NCI-H526 (cell line): ENCODE data around the gene PGK2.

Experiments used
- DNase-seq, 2 experiments: peaks; one replicate each; lab custom pipeline; 2025; lab: John Stamatoyannopoulos, UW

PGK2 gene

DNA sequence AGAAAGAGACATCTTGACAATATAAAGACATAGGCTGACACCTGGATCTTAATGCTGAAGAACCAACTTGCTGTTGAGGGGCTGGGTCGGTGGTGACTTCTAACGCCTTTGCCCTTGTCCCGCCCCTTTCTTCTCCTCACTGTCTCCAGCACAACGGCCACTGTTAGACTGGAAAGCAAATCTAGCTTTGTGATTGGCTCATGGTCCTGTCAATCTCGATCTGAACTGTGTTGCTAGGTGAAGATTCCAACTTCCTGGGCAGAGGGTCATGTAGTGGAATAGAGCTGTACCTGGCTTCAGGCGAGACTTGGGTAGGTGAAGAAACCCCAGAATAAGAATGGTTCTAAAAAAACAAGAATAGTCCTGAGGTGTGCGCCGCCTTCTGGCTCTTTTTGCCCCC lies at the start of gene PGK2:
Gene PGK2 (minus strand): TSS at position 110 of the 400 bp plus-strand sequence. CDS start 98 bp downstream, at position 12.
- DNase-seq, result peak in 1 of 2 experiments; percentile 3

DNA sequence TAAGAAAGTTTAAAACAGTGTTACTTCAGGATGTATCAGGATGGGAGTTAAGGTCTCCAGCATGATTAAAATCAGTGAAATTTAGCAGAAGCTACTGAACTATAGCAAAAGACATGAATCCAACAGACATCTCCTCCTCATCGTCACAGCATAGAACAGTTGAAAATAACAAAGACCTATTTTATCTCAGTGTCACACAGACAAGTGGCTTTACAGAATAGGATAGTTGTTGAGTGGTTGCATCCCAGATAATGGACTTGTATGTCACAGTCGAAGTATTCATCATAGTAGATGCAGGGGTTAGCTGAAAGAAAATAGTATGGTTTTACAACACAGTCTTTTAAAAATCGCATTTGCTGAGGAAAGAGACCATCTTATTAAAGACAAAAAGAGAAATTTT lies 48.1 kb upstream of the PGK2 start:
- no peak for DNase-seq

DNA sequence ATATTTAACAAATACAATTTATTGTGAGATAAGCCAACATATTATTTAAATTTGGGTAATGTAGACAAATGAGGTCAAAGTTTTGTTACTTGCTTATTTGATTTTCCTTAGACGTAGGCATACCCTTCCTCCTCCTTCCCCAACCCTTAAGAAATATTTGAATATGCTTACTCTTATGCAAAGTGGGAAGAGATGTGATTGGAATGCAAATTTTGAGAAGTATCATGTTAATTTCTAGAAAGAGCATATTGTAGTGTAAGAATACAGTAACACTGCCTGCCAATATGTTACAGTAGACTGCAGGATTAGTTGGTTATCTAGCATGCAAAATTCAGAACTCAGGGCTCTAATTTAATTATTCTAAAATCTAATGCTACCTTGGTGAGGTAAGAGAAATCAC lies 46.3 kb upstream of the PGK2 start:
- peak; percentile 64 to 88 for DNase-seq

DNA sequence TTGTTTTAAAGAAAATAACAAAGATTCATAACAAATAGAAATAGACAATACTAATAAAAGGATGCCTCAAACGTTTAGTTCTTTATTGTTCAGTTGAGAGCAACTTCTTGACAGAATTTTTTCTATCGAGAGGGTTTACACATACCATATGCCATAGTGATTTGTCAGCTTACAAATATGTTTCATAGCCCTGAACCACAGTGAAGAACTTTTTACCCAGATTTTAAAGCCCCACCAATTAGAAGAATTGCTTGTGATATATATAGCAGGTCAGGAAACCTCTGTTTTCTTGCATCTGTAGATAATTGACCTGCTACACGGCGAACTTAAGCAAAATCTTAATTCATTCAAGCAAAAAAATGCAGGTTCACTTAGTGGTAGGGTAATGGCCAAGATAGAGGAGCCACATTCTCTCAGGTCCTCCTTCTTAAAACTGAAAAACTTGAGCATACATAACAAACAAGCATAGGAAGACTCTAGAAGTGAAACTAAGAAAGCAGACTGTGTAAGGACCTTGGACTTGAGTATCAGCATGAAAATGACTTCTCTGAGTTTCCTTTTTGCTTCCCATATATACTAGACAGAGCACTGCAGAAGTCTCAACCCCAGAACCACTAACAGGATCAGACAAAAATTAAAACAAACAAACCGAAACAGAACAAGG lies 39.8 kb upstream of the PGK2 start:
- DNase-seq, result no peak

DNA sequence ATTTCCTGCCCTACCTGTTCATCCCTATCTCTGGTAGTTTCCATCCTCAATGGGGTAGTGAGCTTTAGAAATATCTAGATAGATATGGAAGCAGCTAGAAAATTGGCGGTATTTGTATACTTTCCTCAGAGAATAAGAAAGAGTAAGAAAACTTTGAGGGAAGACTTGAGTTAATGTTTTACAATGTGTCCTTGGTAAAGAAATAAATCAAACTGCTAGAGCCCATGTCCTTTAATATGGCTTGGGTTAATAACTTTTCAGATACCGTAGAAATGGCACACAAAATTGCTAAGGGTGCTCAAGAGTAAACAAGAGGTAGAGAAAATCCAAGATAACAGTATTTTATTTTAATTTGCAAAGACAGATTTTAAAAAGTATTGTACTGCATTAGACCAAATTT lies 28.1 kb upstream of the PGK2 start:
- DNase-seq, result no peak

DNA sequence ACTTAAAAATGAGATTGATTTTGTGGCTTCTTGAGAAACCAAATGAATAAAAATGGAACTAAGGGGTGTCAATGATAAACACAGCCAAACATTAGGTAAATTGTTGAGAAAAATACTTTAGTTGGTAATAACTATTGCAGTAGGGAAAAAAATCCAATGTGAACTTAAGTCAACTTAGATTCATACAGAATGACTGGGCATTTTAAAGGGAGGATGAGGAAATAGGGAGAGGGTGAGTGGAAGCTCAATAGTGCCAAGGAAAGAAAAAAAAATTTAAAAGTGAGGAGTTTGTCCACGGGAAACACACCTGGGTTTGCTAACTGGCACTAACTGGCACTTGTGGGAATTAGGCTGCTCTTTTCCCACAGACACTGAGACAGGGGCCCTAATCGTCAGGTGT lies 26.2 kb upstream of the PGK2 start:
- no peak for DNase-seq

DNA sequence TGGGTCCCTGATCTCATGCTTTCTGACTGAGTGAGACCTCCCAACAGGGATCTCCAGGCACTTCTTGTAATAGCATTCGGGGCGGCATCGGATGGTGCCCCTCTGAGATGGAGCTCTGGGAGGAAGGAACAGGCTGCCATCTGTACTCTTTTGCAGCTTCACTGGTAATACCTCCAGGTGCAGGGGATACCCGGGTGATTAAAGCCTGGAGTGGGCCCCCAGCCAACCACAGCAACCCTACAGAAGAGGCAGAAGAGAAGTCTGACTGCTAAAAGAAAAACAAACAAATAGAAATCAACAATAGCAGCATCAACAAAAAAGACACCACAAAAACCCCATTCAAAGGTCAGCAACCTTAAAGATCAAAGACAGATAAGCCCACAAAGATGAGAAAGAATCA lies 19.1 kb upstream of the PGK2 start:
- DNase-seq, result no peak

DNA sequence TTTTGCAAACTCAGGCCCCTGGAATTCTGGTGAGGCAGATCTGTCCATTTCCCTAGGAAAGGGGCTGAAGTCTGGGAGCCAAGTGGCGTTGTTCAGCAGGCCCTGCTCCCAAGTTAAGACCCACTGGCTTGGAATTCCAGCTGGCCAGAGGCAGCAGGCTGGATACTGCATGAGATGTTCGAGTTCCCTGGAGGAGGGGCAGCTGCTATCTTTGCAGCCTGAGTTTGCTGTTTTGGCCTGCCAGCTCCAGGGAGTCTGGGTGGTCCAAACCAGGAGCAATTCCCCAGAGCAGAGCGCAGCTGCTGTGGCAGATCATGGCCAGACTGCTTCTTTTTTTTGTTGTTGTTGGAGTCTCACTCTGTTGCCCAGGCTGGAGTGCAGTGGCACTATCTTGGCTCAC lies 18.2 kb upstream of the PGK2 start:
- DNase-seq, result no peak

DNA sequence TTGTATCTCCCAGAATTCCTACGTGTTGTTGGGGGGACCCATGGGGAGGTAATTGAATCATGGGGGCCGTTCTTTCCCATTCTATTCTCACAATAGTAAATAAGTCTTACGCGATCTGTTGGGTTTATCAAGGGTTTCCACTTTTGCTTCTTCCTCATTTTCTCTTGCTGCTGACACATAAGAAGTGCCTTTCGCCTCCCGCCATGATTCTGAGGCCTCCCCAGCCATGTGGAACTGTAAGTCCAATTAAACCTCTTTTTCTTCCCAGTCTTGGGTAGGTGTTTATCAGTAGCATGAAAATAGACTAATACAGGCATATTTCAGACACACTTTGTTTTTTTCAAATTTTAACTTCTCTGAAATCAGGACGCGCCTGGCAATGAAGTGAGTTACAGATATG lies 14.4 kb upstream of the PGK2 start:
- DNase-seq, result no peak

DNA sequence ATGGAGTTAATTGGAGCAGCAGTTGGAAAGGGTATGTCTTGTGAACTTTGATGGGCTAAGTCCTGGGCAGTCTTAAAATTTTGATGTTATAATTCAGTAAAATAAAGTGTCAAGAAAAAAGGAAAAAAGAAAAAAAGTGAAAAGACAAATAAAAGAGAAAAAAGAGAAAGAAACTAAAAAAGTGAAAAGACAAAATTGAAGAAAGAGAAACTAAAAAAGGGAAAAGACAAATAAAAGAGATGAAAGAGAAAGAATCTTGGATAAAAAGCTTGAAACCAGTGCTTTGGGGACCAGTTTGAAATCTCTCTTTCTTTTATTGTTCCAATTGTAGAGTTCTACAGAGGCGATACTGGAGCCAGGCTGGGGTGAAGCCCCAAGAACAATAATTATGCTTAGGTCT lies 12.0 kb upstream of the PGK2 start:
- DNase-seq, result no peak

DNA sequence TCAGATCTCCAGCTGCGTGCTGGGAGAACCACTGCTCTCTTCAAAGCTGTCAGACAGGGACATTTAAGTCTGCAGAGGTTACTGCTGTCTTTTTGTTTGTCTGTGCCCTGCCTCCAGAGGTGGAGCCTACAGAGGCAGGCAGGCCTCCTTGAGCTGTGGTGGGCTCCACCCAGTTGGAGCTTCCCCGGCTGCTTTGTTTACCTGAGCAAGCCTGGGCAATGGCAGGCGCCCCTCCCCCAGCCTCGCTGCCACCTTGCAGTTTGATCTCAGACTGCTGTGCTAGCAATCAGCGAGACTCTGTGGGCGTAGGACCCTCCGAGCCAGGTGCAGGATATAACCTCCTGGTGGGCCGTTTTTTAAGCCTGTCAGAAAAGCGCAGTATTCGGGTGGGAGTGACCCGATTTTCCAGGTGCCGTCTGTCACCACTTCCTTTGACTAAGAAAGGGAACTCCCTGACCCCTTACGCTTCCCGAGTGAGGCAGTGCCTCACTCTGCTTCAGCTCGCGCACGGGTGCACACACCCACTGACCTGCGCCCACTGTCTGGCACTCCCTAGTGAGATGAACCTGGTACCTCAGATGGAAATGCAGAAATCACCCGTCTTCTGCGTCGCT lies 9.9 kb upstream of the PGK2 start:
- DNase-seq, result peak; percentile 59

DNA sequence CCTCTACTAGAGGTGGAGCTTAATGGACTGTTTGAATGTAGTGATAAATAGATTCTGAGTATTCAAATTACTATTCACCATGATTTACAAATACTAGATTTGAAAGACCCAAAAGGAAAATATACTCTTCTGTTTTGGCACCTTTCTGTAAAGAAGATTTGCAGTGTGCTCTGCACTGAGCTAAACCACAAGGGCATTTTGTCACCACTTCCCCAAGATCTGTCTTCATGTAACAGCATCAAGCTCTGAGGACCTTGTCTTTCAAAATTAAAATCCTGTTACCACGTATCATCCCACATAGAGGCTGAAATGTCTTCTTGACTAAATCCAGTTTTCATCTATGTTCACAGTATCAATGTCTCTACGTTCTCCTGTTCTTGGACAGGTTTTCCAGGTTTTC lies 3.3 kb upstream of the PGK2 start:
- DNase-seq, result peak in 1 of 2 experiments; percentile 18

DNA sequence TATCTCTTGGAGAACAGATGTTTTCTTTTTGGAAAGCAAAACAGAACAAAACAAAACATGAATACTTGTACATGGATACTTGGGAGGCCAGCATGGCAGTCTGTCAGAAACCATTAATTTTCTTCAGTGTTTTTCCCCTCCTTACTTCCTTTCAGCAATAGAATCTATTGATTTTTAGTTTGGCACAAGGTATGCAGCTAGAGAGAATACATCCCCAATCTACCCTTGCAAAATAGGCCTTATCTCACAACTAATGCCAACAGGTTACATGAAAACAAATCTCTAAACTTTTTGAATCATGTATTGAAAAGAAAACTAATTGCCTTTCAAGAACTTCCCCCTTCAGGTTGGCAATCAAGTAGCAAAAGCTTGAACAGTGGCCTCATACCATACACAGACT lies 2.8 kb downstream of the PGK2 start:
- no peak for DNase-seq

DNA sequence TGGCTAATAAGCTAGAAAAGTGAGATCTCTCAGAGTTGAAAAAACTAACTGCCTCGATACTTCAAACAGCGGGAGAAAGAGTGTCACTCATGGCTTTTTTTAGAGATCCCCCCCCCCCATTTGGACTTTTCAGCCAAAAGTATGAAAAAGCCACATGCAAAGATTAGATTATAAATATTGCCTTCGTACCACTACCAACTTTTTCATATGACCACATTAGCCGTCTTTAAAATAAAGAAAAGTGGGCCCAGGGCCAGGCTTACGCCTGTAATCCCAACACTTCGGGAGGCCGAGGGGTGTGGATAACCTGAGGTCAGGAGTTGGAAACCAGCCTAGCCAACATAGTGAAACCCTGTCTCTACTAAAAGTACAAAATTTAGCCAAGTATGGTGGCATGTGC lies 4.4 kb downstream of the PGK2 start:
- DNase-seq, result no peak

DNA sequence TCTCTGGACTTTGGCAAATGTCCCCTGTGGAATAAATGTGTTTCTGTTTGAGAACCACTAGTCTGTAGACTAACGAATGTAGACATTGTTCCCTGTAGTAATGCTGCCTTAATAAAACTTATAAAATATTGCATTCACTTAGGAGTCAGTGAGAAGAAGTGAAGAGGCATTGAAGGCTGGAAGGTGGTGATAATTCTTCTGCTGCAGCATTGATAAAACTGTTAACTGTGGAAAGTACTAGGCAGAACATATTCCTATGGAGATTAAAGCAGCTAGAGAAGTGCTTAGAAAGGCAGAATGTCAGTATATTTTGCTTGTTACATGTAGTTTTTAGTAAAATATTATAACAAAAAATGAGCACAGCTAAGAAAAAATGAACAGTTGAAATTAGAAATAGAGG lies 4.8 kb downstream of the PGK2 start:
- DNase-seq, result no peak

DNA sequence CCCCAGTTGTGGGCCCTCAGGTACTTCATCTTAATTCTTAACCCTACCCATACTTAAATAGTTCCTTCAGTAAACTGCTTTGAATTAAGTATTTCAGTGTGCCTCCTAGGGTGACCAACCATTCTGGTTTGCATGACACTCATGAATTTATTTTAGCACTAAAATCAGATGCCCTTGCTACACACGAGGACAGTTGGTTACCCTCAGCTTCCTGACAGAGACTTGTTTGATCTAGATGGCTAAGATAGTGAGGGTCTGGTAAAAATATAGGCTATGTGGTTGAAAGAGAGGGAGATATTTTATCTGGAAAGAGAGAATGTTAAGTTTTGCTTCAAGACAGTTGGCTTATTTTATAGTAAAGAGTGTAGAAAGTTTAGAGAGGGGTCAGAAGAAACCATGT lies 10.6 kb downstream of the PGK2 start:
- no peak for DNase-seq

DNA sequence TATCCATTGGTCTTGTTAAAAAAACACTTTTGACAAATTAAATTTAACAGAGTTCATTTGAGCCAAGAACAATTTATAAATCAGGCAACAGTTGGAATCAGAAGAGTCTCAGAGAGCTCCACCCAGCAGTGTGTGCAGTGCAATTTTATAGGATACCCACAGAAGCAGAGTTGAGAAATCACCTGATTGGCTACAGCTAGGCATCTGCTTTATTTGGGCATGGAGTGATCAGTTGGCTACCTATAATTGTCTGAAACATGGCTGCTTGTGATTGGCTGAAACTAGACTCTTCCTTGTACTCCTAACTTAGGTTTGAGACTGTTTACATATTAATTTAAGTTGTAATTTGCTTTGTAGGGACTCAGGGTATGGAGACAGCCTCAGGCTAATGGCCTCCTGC lies 12.0 kb downstream of the PGK2 start:
- DNase-seq, result no peak

DNA sequence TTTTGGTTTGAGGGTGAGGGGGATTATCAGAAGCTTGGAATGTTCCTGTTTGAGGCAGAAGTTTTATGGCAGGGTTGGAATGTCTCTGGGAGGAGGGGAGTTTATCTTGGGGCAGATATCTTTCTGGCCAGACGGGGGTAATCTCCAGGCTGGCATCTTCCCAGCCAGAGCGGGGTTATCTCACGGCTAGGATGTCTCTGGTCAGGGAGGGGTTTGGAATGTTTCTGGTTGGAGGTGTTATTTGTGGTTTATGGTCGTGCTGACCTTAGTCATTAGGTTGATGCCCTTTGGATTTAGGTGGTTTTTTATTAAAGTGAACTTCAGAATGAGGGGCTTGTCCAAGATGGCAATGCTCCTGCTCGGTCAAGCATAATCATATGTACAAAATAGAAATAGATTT lies 14.8 kb downstream of the PGK2 start:
- DNase-seq, result no peak

DNA sequence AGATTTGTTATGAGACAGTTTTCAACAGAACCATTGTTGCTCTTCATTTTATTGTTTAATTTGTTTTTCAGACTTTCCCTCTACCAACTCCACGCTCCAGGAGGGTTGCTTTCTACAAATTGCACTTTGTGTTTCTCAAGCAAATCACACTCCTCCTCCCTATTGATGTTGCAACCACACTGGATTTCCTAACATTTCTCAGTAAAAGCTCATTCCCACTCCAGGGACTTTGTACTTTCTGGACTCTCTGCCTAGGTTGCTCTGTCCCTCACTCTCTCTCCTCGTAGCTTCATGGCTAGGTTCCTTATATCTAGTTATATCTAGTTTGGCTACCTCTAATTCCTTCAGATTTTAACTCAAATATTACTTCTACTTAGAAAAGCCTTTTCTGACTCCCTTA lies 20.3 kb downstream of the PGK2 start:
- no peak for DNase-seq

DNA sequence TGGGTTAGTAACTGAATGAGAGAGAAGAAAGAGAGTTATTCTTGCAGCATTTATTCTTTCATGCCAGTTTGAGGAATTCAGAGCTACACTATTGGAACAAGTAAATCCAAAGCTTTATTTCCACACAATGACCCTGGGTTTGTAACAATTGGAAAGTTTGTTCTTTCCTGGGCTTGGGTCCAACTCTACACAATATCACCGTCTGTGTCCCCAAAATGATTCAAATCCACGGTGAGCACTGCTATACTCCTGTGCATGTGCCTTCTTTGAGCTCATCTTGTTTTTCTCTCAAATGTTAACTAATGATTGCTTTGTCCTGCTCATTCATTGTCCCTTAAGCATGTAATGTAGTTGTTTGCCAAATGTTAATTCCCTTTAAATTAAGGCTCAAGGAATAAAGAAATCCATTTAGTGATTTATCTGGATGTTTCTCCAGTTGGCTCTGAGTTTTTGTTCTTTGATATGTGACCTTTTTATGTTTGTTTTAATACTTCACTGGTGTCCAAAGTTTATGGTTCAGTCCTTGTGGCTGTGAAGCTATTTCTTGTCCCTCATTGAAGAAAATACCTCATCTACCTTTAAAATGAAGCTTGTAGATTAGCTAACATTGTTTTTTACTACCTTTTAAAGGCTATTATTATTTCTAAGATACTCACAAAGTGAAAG lies 22.4 kb downstream of the PGK2 start:
- no peak for DNase-seq

DNA sequence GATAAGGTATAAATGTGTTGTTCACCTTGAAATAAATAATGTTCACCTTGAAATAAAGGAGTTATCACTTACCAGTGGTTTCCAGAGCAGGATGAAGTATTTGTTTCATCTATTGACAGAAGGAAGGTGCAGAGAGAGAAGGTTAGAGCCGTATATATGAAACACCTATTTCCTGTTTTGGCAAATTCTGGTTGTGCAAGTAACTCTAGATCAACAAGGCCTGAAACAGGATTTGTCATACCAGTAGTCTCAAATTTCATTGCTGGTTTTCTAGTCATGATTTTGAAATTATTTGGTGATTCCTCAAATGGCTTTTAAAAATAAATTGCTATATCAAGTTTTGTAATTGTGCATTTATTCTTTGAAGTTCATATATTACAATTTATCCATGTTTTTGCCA lies 42.8 kb downstream of the PGK2 start, which contains the start of gene CRISP3:
Gene CRISP3 (minus strand): TSS at position 130 of the 400 bp plus-strand sequence. CDS start 21 bp downstream, at position 109.
- DNase-seq, result no peak

DNA sequence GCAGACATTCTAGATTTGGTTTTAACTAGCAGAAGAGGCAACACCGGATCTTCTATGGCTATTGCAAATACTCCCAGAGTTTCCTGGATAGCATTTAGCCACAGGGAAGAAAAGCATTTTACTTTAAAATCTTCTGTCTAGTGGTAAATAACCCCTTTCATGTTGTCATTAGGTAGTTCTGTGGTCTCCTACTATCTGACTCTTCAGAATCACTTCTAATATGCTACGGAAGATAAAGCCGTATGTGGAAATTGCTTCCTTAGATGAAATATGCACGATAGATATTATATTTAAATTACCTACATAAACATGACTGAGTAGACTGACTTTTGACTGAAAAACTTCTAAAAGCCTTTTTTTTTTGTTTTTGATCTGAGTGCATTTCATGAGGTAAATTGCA lies 43.7 kb downstream of the PGK2 start:
- no peak for DNase-seq

DNA sequence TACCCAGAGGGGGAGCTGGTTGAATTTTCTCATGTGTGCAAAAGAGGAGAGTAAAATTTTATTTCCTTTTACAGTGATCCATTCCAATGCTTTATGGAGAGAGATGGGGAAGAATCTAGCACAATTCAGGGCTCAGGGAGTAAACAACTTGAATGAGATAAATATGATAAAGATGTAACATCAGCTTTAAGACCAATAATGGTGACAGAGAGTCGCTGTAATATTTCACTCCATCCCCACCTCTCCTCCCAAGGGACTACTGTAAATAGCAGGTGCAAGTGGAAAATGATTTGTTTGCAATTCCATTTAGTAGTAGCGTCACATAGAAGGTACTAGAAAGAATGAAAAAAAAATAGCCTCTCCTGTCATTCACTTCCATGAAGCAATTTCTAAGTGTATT lies 47.7 kb downstream of the PGK2 start:
- peak in 1 of 2 experiments; percentile 58 for DNase-seq
